ENCODE results near the gene CDH4. TPM values are rescaled to one million over a fixed set of nuclear protein-coding genes. Genes with fewer than 3 reads are reported as not detected.

Gene CDH4
- total RNA-seq, 1 donor from 2014 or later: 9.2 TPM

- no peak for DNase-seq (ENCODE audit: extremely low read depth, low read depth, low spot score)
Measured at GRCh38 chr20:61734733-61735502, 482.9 kb downstream of the CDH4 start.

GRCh38 chr20:61735503-61735785, 483.4 kb downstream of the CDH4 start:
- DNase-seq (ENCODE audit: extremely low read depth, low read depth, low spot score): no peak

- DNase-seq (ENCODE audit: extremely low read depth, low read depth, low spot score): no peak
Measured at GRCh38 chr20:61736001-61736635, 484.1 kb downstream of the CDH4 start.

- no peak for DNase-seq (ENCODE audit: extremely low read depth, low read depth, low spot score)
Measured at GRCh38 chr20:61736751-61737310, 484.8 kb downstream of the CDH4 start.

- DNase-seq (ENCODE audit: extremely low read depth, low read depth, low spot score): no peak
Measured at GRCh38 chr20:61737346-61737745, 485.3 kb downstream of the CDH4 start.

GRCh38 chr20:61737812-61738443, 485.9 kb downstream of the CDH4 start:
- DNase-seq (ENCODE audit: extremely low read depth, low read depth, low spot score): no peak

GRCh38 chr20:61738601-61739069, 486.6 kb downstream of the CDH4 start:
- no peak for DNase-seq (ENCODE audit: extremely low read depth, low read depth, low spot score)

- no peak for DNase-seq (ENCODE audit: extremely low read depth, low read depth, low spot score)
Measured at GRCh38 chr20:61739086-61739831, 487.2 kb downstream of the CDH4 start.

- DNase-seq (ENCODE audit: extremely low read depth, low read depth, low spot score): no peak
Measured at GRCh38 chr20:61739832-61740118, 487.7 kb downstream of the CDH4 start.

- no peak for DNase-seq (ENCODE audit: extremely low read depth, low read depth, low spot score)
Measured at GRCh38 chr20:61742097-61742825, 490.2 kb downstream of the CDH4 start.

GRCh38 chr20:61743606-61744005, 491.5 kb downstream of the CDH4 start:
- no peak for DNase-seq (ENCODE audit: extremely low read depth, low read depth, low spot score)

GRCh38 chr20:61744691-61745396, 492.8 kb downstream of the CDH4 start:
- no peak for DNase-seq (ENCODE audit: extremely low read depth, low read depth, low spot score)

GRCh38 chr20:61745397-61746146, 493.5 kb downstream of the CDH4 start:
- no peak for DNase-seq (ENCODE audit: extremely low read depth, low read depth, low spot score)

- DNase-seq (ENCODE audit: extremely low read depth, low read depth, low spot score): no peak
Measured at GRCh38 chr20:61746147-61746646, 494.1 kb downstream of the CDH4 start.

- no peak for DNase-seq (ENCODE audit: extremely low read depth, low read depth, low spot score)
Measured at GRCh38 chr20:61746781-61747180, 494.7 kb downstream of the CDH4 start.

- DNase-seq (ENCODE audit: extremely low read depth, low read depth, low spot score): no peak
Measured at GRCh38 chr20:61748376-61748775, 496.3 kb downstream of the CDH4 start.

GRCh38 chr20:61749406-61750075, 497.5 kb downstream of the CDH4 start:
- DNase-seq (ENCODE audit: extremely low read depth, low read depth, low spot score): no peak

GRCh38 chr20:61750093-61750492, 498.0 kb downstream of the CDH4 start:
- no peak for DNase-seq (ENCODE audit: extremely low read depth, low read depth, low spot score)

Measured in glomerular endothelial cell (primary cell).